ENCODE data around the gene TACC2. TPM values are rescaled to one million over a fixed set of nuclear protein-coding genes. Genes with fewer than 3 reads are reported as not detected.

The TACC2 gene
- total and polyA plus RNA-seq, 8 donors = 17.9 to 43.6 (median 23.6) TPM

DNA sequence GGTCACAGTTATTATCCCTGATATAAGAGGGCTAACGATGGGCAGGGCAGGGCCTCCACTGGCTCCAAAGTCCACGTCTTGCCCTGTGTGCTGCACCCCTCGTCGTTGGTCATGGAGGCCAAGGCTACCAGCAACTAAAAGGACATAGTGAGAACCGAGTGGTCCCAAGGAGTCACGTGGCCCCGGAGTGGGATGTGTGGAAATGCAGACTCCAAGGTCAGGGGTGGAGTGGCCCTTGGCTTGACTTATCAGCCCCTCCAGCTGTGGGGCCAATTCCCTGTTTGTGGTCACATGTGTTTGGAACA, 312.8 kb downstream of the TACC2 start:
- no peak overlapping the region for H3K27ac ChIP-seq
- H3K36me3 ChIP-seq = no peaks in the 10 kb centered on the region
- H3K4me3 ChIP-seq = no peak overlapping the region
- WGBS, 2 donors = 71 to 73% methylated on average over 7 of the region's 7 CpGs
- FAIRE-seq (no peak), ATAC-seq (no peak), DNase-seq (peak in 1 of 6 donors; percentile 8)
- TF ChIP-seq, protein P1, sequence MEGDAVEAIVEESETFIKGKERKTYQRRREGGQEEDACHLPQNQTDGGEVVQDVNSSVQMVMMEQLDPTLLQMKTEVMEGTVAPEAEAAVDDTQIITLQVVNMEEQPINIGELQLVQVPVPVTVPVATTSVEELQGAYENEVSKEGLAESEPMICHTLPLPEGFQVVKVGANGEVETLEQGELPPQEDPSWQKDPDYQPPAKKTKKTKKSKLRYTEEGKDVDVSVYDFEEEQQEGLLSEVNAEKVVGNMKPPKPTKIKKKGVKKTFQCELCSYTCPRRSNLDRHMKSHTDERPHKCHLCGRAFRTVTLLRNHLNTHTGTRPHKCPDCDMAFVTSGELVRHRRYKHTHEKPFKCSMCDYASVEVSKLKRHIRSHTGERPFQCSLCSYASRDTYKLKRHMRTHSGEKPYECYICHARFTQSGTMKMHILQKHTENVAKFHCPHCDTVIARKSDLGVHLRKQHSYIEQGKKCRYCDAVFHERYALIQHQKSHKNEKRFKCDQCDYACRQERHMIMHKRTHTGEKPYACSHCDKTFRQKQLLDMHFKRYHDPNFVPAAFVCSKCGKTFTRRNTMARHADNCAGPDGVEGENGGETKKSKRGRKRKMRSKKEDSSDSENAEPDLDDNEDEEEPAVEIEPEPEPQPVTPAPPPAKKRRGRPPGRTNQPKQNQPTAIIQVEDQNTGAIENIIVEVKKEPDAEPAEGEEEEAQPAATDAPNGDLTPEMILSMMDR (IDR thresholded peaks at IDR 0.05) = no peak
- no peaks in the 10 kb centered on the region for H3K27me3 ChIP-seq
- peaks cover 0 to 9% (median 0%) of the 10 kb centered on the region in 3 donors for H3K4me1 ChIP-seq
- H3K9me3 ChIP-seq = no peaks in the 10 kb centered on the region
- intact Hi-C loops (cut with DNase I) = no loop called here

- 82 to 86% methylated on average over 4 of the region's 4 CpGs for WGBS, 2 donors
- H3K4me1 ChIP-seq = peaks cover 0 to 14% (median 3%) of the 10 kb centered on the region in 3 donors
- FAIRE-seq = no peak
- H3K27me3 ChIP-seq = no peaks in the 10 kb centered on the region
- no peak for ATAC-seq
- intact Hi-C loops (cut with DNase I) = no loop called here
- TF ChIP-seq, protein P1 (IDR thresholded peaks at IDR 0.05) = no peak
- no peaks in the 10 kb centered on the region for H3K36me3 ChIP-seq
- DNase-seq = peak in 1 of 6 donors; percentile 4
- no peak overlapping the region for H3K27ac ChIP-seq
- H3K4me3 ChIP-seq = no peak overlapping the region
- no peaks in the 10 kb centered on the region for H3K9me3 ChIP-seq
Observed at GRCh38 chr10:122302315-122302714, 313.4 kb downstream of the TACC2 start.

- Histone ChIP-seq H3K9me3 (no peaks in the 10 kb centered on the region), H3K27me3 (no peaks in the 10 kb centered on the region), H3K4me1 (peaks cover 0 to 24% (median 15%) of the 10 kb centered on the region in 3 donors), H3K36me3 (no peaks in the 10 kb centered on the region), H3K27ac (no peak overlapping the region), H3K4me3 (no peak overlapping the region)
- WGBS, 2 donors = 73 to 77% methylated on average over 9 of the region's 9 CpGs
- DNase-seq = no peak
- TF ChIP-seq, protein P1 (IDR thresholded peaks at IDR 0.05) = no peak
- FAIRE-seq = no peak
- intact Hi-C loops (cut with DNase I) = no loop called here
- no peak for ATAC-seq
Observed at GRCh38 chr10:122303271-122304053, 314.5 kb downstream of the TACC2 start.

Other genes starting within 250 kb of the TACC2 start
- gene ATE1, start 61.1 kb upstream of the TACC2 start, total RNA-seq = 10 to 100 TPM in 3 of 6 donors, 1 to 10 TPM in 3; 7.4 to 15.4 (median 10.4) TPM
- 1 to 10 TPM; 2.8 to 5.4 TPM for gene ATE1, start 61.1 kb upstream of the TACC2 start, polyA plus RNA-seq
- gene NSMCE4A, start 13.9 kb upstream of the TACC2 start, total RNA-seq = 10 to 100 TPM; 15.5 to 27.6 (median 23.2) TPM
- 10 to 100 TPM; 67.2 to 87.0 TPM for gene NSMCE4A, start 13.9 kb upstream of the TACC2 start, polyA plus RNA-seq

All from pancreas (tissue), 10 donors.